Stimulated activated effector memory CD8-positive, alpha-beta T cell treated with anti-CD3 and anti-CD28 coated beads, Interleukin-12 subunit alpha, Interleukin-12 subunit beta, amount 100 ng/mL, for 72 hours (primary cell): ENCODE measurements around the gene TNFRSF4.
"Not testable (repeated sequence)": the region's sequence is repeated elsewhere in the genome, so short reads cannot be mapped to it uniquely, and the experiment has no call there.

ENCODE experiments used
- ATAC-seq: fragments of 150-1000 bp; cut with Tn5 transposase; 2 replicates; pipeline ENCODE4 v1.10.0; 2021
- DNase-seq, 2 donors: peaks; one replicate each; pipeline ENCODE4 v3.0.0; 2021 to 2022; ENCODE audit warnings: low spot score in 2 of 2
- H3K27ac Mint-ChIP-seq: one replicate; pipeline ENCODE4 v1.8.0; 2022; ENCODE audit warnings: mild to moderate bottlenecking, mixed read lengths
- H3K36me3 Mint-ChIP-seq: one replicate; pipeline ENCODE4 v1.8.0; 2022; ENCODE audit warnings: mild to moderate bottlenecking, mixed read lengths
- H3K4me1 Mint-ChIP-seq: one replicate; pipeline ENCODE4 v1.8.0; 2022; ENCODE audit warnings: mixed read lengths
- H3K4me3 Mint-ChIP-seq: one replicate; pipeline ENCODE4 v1.8.0; 2022; ENCODE audit warnings: mild to moderate bottlenecking, mixed read lengths
- H3K9me3 Mint-ChIP-seq: one replicate; pipeline ENCODE4 v1.8.0; 2022; ENCODE audit warnings: mixed read lengths

The TNFRSF4 gene

GRCh38 chr1:1197188-1197500 lies 16.8 kb downstream of the TNFRSF4 start:
- Mint-ChIP-seq H3K36me3 (peaks cover 56% of the 10 kb centered on the region), H3K4me1 (peaks cover 27% of the 10 kb centered on the region), H3K9me3 (peaks cover 7% of the 10 kb centered on the region), H3K4me3 (no peak overlapping the region), H3K27ac (peak overlapping the region; percentile 66)
- ATAC-seq (no peak), DNase-seq (no peak)

GRCh38 chr1:1196431-1197187 lies 17.3 kb downstream of the TNFRSF4 start:
- Mint-ChIP-seq H3K4me1 (peaks cover 27% of the 10 kb centered on the region), H3K36me3 (peaks cover 56% of the 10 kb centered on the region), H3K4me3 (no peak overlapping the region), H3K27ac (peak overlapping the region; percentile 66), H3K9me3 (peaks cover 7% of the 10 kb centered on the region)
- ATAC-seq (no peak), DNase-seq (no peak)

GRCh38 chr1:1195726-1196125 lies 18.2 kb downstream of the TNFRSF4 start:
- DNase-seq, H3K4me3 Mint-ChIP-seq, ATAC-seq, H3K9me3 Mint-ChIP-seq: not testable (repeated sequence)
- Mint-ChIP-seq H3K4me1 (peaks cover 26% of the 10 kb centered on the region), H3K27ac (peak overlapping the region; percentile 66), H3K36me3 (peaks cover 53% of the 10 kb centered on the region)

GRCh38 chr1:1194723-1195122 lies 19.2 kb downstream of the TNFRSF4 start:
- peaks cover 7% of the 10 kb centered on the region for H3K9me3 Mint-ChIP-seq
- peaks cover 43% of the 10 kb centered on the region for H3K36me3 Mint-ChIP-seq
- H3K27ac Mint-ChIP-seq = peak overlapping the region; percentile 66
- no peak overlapping the region for H3K4me3 Mint-ChIP-seq
- no peak for DNase-seq
- no peak for ATAC-seq
- peaks cover 16% of the 10 kb centered on the region for H3K4me1 Mint-ChIP-seq

GRCh38 chr1:1191734-1192133 lies 22.2 kb downstream of the TNFRSF4 start:
- Mint-ChIP-seq H3K36me3 (peaks cover 22% of the 10 kb centered on the region), H3K4me3 (no peak overlapping the region), H3K27ac (no peak overlapping the region), H3K9me3 (peaks cover 7% of the 10 kb centered on the region), H3K4me1 (peaks cover 12% of the 10 kb centered on the region)
- DNase-seq (no peak), ATAC-seq (no peak)

GRCh38 chr1:1189111-1189510 lies 24.8 kb downstream of the TNFRSF4 start:
- DNase-seq = no peak
- no peak for ATAC-seq
- Mint-ChIP-seq H3K9me3 (no peaks in the 10 kb centered on the region), H3K4me1 (no peaks in the 10 kb centered on the region), H3K4me3 (no peak overlapping the region), H3K27ac (no peak overlapping the region), H3K36me3 (peaks cover 11% of the 10 kb centered on the region)

- Mint-ChIP-seq H3K27ac (no peak overlapping the region), H3K36me3 (peaks cover 3% of the 10 kb centered on the region), H3K9me3 (no peaks in the 10 kb centered on the region), H3K4me1 (peaks cover 5% of the 10 kb centered on the region), H3K4me3 (no peak overlapping the region)
- ATAC-seq = no peak
- no peak for DNase-seq
Measured at GRCh38 chr1:1187938-1188337, 26.0 kb downstream of the TNFRSF4 start.

GRCh38 chr1:1185101-1185765 lies 28.7 kb downstream of the TNFRSF4 start:
- Mint-ChIP-seq H3K4me3 (no peak overlapping the region), H3K36me3 (no peaks in the 10 kb centered on the region), H3K9me3 (no peaks in the 10 kb centered on the region), H3K4me1 (peaks cover 11% of the 10 kb centered on the region), H3K27ac (no peak overlapping the region)
- DNase-seq (no peak), ATAC-seq (peak; percentile 6)

GRCh38 chr1:1183833-1184775 lies 29.8 kb downstream of the TNFRSF4 start:
- Mint-ChIP-seq H3K4me1 (peaks cover 11% of the 10 kb centered on the region), H3K36me3 (no peaks in the 10 kb centered on the region), H3K9me3 (no peaks in the 10 kb centered on the region), H3K27ac (peak overlapping the region; percentile 54), H3K4me3 (no peak overlapping the region)
- no peak for DNase-seq
- peak; percentile 20 for ATAC-seq

GRCh38 chr1:1183221-1183747 lies 30.7 kb downstream of the TNFRSF4 start:
- Mint-ChIP-seq H3K9me3 (no peaks in the 10 kb centered on the region), H3K27ac (no peak overlapping the region), H3K4me1 (peaks cover 11% of the 10 kb centered on the region), H3K4me3 (no peak overlapping the region), H3K36me3 (no peaks in the 10 kb centered on the region)
- ATAC-seq (no peak), DNase-seq (no peak)

GRCh38 chr1:1182491-1183220 lies 31.3 kb downstream of the TNFRSF4 start:
- Mint-ChIP-seq H3K4me1 (peaks cover 11% of the 10 kb centered on the region), H3K27ac (no peak overlapping the region), H3K9me3 (no peaks in the 10 kb centered on the region), H3K4me3 (no peak overlapping the region), H3K36me3 (no peaks in the 10 kb centered on the region)
- ATAC-seq (no peak), DNase-seq (no peak)

- ATAC-seq (no peak), DNase-seq (no peak)
- no peaks in the 10 kb centered on the region for H3K36me3 Mint-ChIP-seq
- H3K4me3 Mint-ChIP-seq = no peak overlapping the region
- peaks cover 11% of the 10 kb centered on the region for H3K4me1 Mint-ChIP-seq
- no peaks in the 10 kb centered on the region for H3K9me3 Mint-ChIP-seq
- no peak overlapping the region for H3K27ac Mint-ChIP-seq
Measured at GRCh38 chr1:1181938-1182410, 32.0 kb downstream of the TNFRSF4 start.

- no peaks in the 10 kb centered on the region for H3K36me3 Mint-ChIP-seq
- H3K27ac Mint-ChIP-seq = no peak overlapping the region
- H3K4me1 Mint-ChIP-seq = peaks cover 11% of the 10 kb centered on the region
- DNase-seq (no peak), ATAC-seq (no peak)
- H3K4me3 Mint-ChIP-seq = no peak overlapping the region
- H3K9me3 Mint-ChIP-seq = no peaks in the 10 kb centered on the region
Measured at GRCh38 chr1:1181129-1181937, 32.6 kb downstream of the TNFRSF4 start.
